Neuronal stem cell (in vitro differentiated cells): ENCODE measurements around the gene FAM3D.

Experiments
- DNase-seq: peaks from one replicate; pipeline ENCODE4 v3.0.0-alpha.2; 2013; ENCODE audit warnings: low spot score
- H2AFZ ChIP-seq: one replicate; pipeline ENCODE4 v1.6.1; 2013; ENCODE audit warnings: mild to moderate bottlenecking, low read length, inconsistent platforms
- H2AK5ac ChIP-seq: 2 replicates; pipeline ENCODE4 v1.6.1; 2013; ENCODE audit warnings: low read depth, mild to moderate bottlenecking, inconsistent platforms, low read length, moderate library complexity, mixed read lengths
- H2BK120ac ChIP-seq: 2 replicates; pipeline ENCODE4 v1.6.1; 2013; ENCODE audit warnings: low read depth, mild to moderate bottlenecking, inconsistent platforms, low read length, moderate library complexity, mixed read lengths
- H2BK12ac ChIP-seq: one replicate; pipeline ENCODE4 v1.6.1; 2013; ENCODE audit warnings: low read length, inconsistent platforms
- H2BK15ac ChIP-seq: 2 replicates; pipeline ENCODE4 v1.6.1; 2013; ENCODE audit warnings: mild to moderate bottlenecking, low read length, inconsistent platforms, mixed read lengths
- H2BK5ac ChIP-seq: one replicate; pipeline ENCODE4 v1.6.1; 2013; ENCODE audit warnings: inconsistent platforms, mild to moderate bottlenecking, low read length, moderate library complexity
- H3K14ac ChIP-seq: one replicate; pipeline ENCODE4 v1.6.1; 2013; ENCODE audit warnings: low read length, inconsistent platforms
- H3K18ac ChIP-seq: 2 replicates; pipeline ENCODE4 v1.6.1; 2013; ENCODE audit warnings: low read length, inconsistent platforms
- H3K23ac ChIP-seq: 2 replicates; pipeline ENCODE4 v1.6.1; 2013; ENCODE audit warnings: low read depth, mild to moderate bottlenecking, mixed read lengths, low read length, inconsistent platforms; ENCODE audit not compliant: poor library complexity
- H3K27ac ChIP-seq: replicated peaks from 3 replicates; pipeline ENCODE4 v1.5.1; 2013; ENCODE audit warnings: low read length, inconsistent platforms
- H3K27me3 ChIP-seq, 3 experiments: 2 replicates each; pipeline ENCODE4 v1.6.1; 2013; ENCODE audit warnings: low read length in 3 of 3, mild to moderate bottlenecking in 2 of 3, inconsistent platforms in 1 of 3, low read depth in 1 of 3, mixed read lengths in 1 of 3, moderate library complexity in 1 of 3; ENCODE audit not compliant: control insufficient read depth in 3 of 3, insufficient read depth in 3 of 3
- H3K36me3 ChIP-seq, 2 donors: replicated peaks in 1 of 2; 2 replicates each; pipeline ENCODE4 v1.6.1; 2013; ENCODE audit warnings: low read length in 2 of 2; ENCODE audit not compliant: control insufficient read depth in 2 of 2, insufficient read depth in 2 of 2
- H3K4ac ChIP-seq: 2 replicates; pipeline ENCODE4 v1.6.1; 2013; ENCODE audit warnings: inconsistent platforms, mild to moderate bottlenecking, low read length, moderate library complexity
- H3K4me1 ChIP-seq, 2 donors: 1 replicate in 1 of 2; 2 replicates in 1 of 2; pipeline ENCODE4 v1.6.1; 2013; ENCODE audit warnings: low read length in 2 of 2, low read depth in 1 of 2; ENCODE audit not compliant: control insufficient read depth in 2 of 2, insufficient read depth in 1 of 2
- H3K4me2 ChIP-seq: one replicate; pipeline ENCODE4 v1.6.1; 2013; ENCODE audit warnings: mild to moderate bottlenecking, low read length, inconsistent platforms; ENCODE audit not compliant: insufficient read depth, poor library complexity, severe bottlenecking
- H3K4me3 ChIP-seq, 2 donors: 2 replicates each; pipeline ENCODE4 v1.5.1; 2013; ENCODE audit warnings: low read length in 2 of 2, mild to moderate bottlenecking in 2 of 2, inconsistent platforms in 1 of 2, moderate library complexity in 1 of 2
- H3K79me1 ChIP-seq: one replicate; pipeline ENCODE4 v1.6.1; 2013; ENCODE audit warnings: low read depth, mild to moderate bottlenecking, inconsistent platforms, low read length, moderate library complexity
- H3K9ac ChIP-seq: one replicate; pipeline ENCODE4 v1.6.1; 2013; ENCODE audit warnings: mild to moderate bottlenecking, low read depth, low read length, inconsistent platforms; ENCODE audit not compliant: poor library complexity
- H3K9me3 ChIP-seq, 2 donors: replicated peaks in 1 of 2; 2 replicates each; pipeline versions ENCODE3 to v1.6.1; 2013; ENCODE audit warnings: low read length in 2 of 2, mild to moderate bottlenecking in 2 of 2, inconsistent platforms in 1 of 2, low read depth in 1 of 2, mixed read lengths in 1 of 2, moderate library complexity in 1 of 2; ENCODE audit not compliant: control insufficient read depth in 2 of 2, insufficient read depth in 1 of 2
- H4K8ac ChIP-seq: one replicate; pipeline ENCODE4 v1.6.1; 2013; ENCODE audit warnings: low read depth, mild to moderate bottlenecking, inconsistent platforms, low read length, moderate library complexity
- H4K91ac ChIP-seq: one replicate; pipeline ENCODE4 v1.6.1; 2013; ENCODE audit warnings: low read length, low read depth, mild to moderate bottlenecking, inconsistent platforms; ENCODE audit not compliant: poor library complexity
- WGBS, 2 donors: extraction: QIAGEN DNeasy Blood & Tissue Kit; methylation state at CpG; one replicate each; pipeline ENCODE4 v1.1.7; 2013; ENCODE audit warnings: missing lambda C conversion rate in 2 of 2, mixed read lengths in 1 of 2; ENCODE audit not compliant: insufficient read length in 2 of 2, insufficient replicate concordance in 1 of 2; ENCODE audit errors: extremely low coverage in 2 of 2; 5-methylcytosine and 5-hydroxymethylcytosine counted together

FAM3D gene

DNA sequence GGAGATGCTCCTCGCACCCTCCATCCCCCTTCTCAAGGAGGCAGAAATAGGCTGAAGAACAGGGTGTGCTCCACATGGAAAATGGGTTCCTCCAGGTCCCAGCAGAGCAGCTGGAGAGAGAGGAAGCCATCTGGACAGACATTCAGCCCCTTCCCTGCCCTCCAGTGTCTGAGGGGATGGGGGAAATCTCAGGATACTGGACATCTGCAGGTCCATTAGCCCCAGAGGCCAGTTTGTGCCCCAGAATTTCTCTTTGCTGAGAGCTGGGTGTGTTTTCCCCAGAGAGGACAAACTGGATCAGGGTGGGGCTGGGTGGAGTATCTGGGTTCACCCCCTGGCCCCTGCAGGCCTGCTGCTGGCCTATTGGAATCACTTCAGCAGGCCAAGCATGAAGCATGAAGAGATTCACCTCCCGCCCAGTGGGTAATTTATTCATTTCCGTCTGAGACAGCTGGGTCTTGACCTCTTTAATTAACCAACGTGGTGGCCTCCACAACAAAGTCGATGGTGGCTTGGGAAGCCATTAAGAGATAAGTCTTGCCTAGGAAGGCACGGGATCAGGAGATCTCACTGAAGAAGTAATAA lies 4.6 kb downstream of the FAM3D start:
- no peak overlapping the region for H2BK15ac ChIP-seq
- H2BK5ac ChIP-seq = no peak overlapping the region
- H2AFZ ChIP-seq = no peak overlapping the region
- H4K91ac ChIP-seq = no peak overlapping the region
- H3K27ac ChIP-seq = no peak overlapping the region
- no peak overlapping the region for H4K8ac ChIP-seq
- no peak overlapping the region for H3K23ac ChIP-seq
- WGBS, 2 donors = no CpG with 5 or more reads among the region's 6 CpGs
- DNase-seq = no peak
- no peak overlapping the region for H3K14ac ChIP-seq
- no peak overlapping the region for H3K4me3 ChIP-seq
- no peaks in the 10 kb centered on the region for H3K4me1 ChIP-seq
- H3K79me1 ChIP-seq = no peaks in the 10 kb centered on the region
- H3K18ac ChIP-seq = no peak overlapping the region
- no peak overlapping the region for H3K4me2 ChIP-seq
- H3K9ac ChIP-seq = no peak overlapping the region
- no peak overlapping the region for H2BK12ac ChIP-seq
- no peak overlapping the region for H3K4ac ChIP-seq
- no peaks in the 10 kb centered on the region for H3K9me3 ChIP-seq
- H2AK5ac ChIP-seq = no peak overlapping the region
- no peak overlapping the region for H2BK120ac ChIP-seq
- no peaks in the 10 kb centered on the region for H3K36me3 ChIP-seq
- peaks cover 0 to 18% (median 0%) of the 10 kb centered on the region in 3 experiments for H3K27me3 ChIP-seq

GRCh38 chr3:58660998-58661397 lies 5.6 kb downstream of the FAM3D start:
- no peak overlapping the region for H2AFZ ChIP-seq
- H3K4ac ChIP-seq = no peak overlapping the region
- H2BK12ac ChIP-seq = no peak overlapping the region
- H4K91ac ChIP-seq = no peak overlapping the region
- H4K8ac ChIP-seq = no peak overlapping the region
- no peak for DNase-seq
- no peak overlapping the region for H3K18ac ChIP-seq
- H2BK120ac ChIP-seq = no peak overlapping the region
- no peak overlapping the region for H3K4me2 ChIP-seq
- H2BK15ac ChIP-seq = no peak overlapping the region
- H3K27me3 ChIP-seq = peaks cover 0 to 22% (median 0%) of the 10 kb centered on the region in 3 experiments
- no CpG with 5 or more reads among the region's 6 CpGs for WGBS, 2 donors
- no peak overlapping the region for H2BK5ac ChIP-seq
- no peak overlapping the region for H3K14ac ChIP-seq
- H3K23ac ChIP-seq = no peak overlapping the region
- no peak overlapping the region for H2AK5ac ChIP-seq
- no peak overlapping the region for H3K9ac ChIP-seq
- H3K79me1 ChIP-seq = no peaks in the 10 kb centered on the region
- H3K4me3 ChIP-seq = no peak overlapping the region
- H3K9me3 ChIP-seq = peaks cover 0 to 2% of the 10 kb centered on the region in 2 donors
- no peaks in the 10 kb centered on the region for H3K36me3 ChIP-seq
- H3K4me1 ChIP-seq = no peaks in the 10 kb centered on the region
- H3K27ac ChIP-seq = no peak overlapping the region

GRCh38 chr3:58659051-58659675 lies 7.4 kb downstream of the FAM3D start:
- Histone ChIP-seq H2BK15ac (no peak overlapping the region), H2AK5ac (no peak overlapping the region), H2BK12ac (no peak overlapping the region), H3K79me1 (no peaks in the 10 kb centered on the region), H3K4ac (no peak overlapping the region), H4K8ac (peak overlapping the region; percentile 25), H3K23ac (no peak overlapping the region), H3K36me3 (no peaks in the 10 kb centered on the region), H3K18ac (no peak overlapping the region), H4K91ac (no peak overlapping the region), H2BK5ac (no peak overlapping the region), H3K9ac (no peak overlapping the region), H3K27me3 (peaks cover 0 to 22% (median 1%) of the 10 kb centered on the region in 3 experiments), H3K27ac (no peak overlapping the region), H2AFZ (peak overlapping the region; percentile 66), H3K4me1 (no peaks in the 10 kb centered on the region), H3K4me3 (no peak overlapping the region), H3K14ac (no peak overlapping the region), H2BK120ac (no peak overlapping the region), H3K9me3 (peaks cover 0 to 3% of the 10 kb centered on the region in 2 donors), H3K4me2 (no peak overlapping the region)
- no peak for DNase-seq
- no CpG with 5 or more reads among the region's 15 CpGs for WGBS, 2 donors

DNA sequence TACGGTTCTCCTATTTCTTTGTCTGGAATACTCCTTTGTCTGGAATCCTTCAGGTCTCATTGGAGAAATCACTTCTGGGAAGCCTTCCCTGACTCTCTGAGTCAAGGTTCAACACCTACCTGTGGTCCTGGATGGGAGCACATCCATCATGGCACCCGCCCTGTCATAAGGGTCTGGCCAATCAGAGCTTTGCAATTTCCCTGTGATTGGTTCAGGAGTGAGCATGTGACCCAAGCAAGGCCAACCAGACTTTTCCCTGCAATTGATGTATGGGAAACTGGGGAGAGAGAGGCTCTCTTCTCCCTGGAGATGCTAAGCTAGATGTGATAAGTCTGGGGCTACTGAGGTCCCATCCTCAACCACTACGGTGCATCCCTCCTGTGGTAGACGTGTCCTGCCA lies 8.1 kb downstream of the FAM3D start:
- H2BK12ac ChIP-seq = no peak overlapping the region
- H3K18ac ChIP-seq = no peak overlapping the region
- no peak overlapping the region for H2BK5ac ChIP-seq
- no peak overlapping the region for H2BK15ac ChIP-seq
- no peak overlapping the region for H4K91ac ChIP-seq
- H2AFZ ChIP-seq = no peak overlapping the region
- no peak overlapping the region for H3K27ac ChIP-seq
- H2AK5ac ChIP-seq = no peak overlapping the region
- H3K79me1 ChIP-seq = no peaks in the 10 kb centered on the region
- no peak overlapping the region for H3K23ac ChIP-seq
- no peak for DNase-seq
- WGBS, 2 donors = no CpG with 5 or more reads among the region's 4 CpGs
- no peak overlapping the region for H4K8ac ChIP-seq
- no peak overlapping the region for H2BK120ac ChIP-seq
- H3K4me1 ChIP-seq = no peaks in the 10 kb centered on the region
- no peak overlapping the region for H3K14ac ChIP-seq
- no peak overlapping the region for H3K4ac ChIP-seq
- no peaks in the 10 kb centered on the region for H3K36me3 ChIP-seq
- no peak overlapping the region for H3K4me3 ChIP-seq
- H3K4me2 ChIP-seq = no peak overlapping the region
- no peak overlapping the region for H3K9ac ChIP-seq
- peaks cover 0 to 3% of the 10 kb centered on the region in 2 donors for H3K9me3 ChIP-seq
- H3K27me3 ChIP-seq = peaks cover 0 to 18% (median 1%) of the 10 kb centered on the region in 3 experiments
